Keratinocyte (primary cell): ENCODE results near the gene KLK6.

Experiments used
- EZH2 ChIP-seq: IDR thresholded peaks from one replicate; pipeline ENCODE4 v1.6.1; 2012; ENCODE audit warnings: inconsistent platforms, mild to moderate bottlenecking, low read length, moderate library complexity
- TF ChIP-seq, protein P1 (sequence below), 3 experiments: IDR thresholded peaks in 1 of 3; conservative IDR thresholded peaks in 1 of 3; optimal IDR thresholded peaks in 1 of 3; 2 replicates in 2 of 3; 3 replicates in 1 of 3; pipeline versions ENCODE3 to v1.5.1; 2011; ENCODE audit warnings: low read length in 3 of 3, mild to moderate bottlenecking in 3 of 3, moderate library complexity in 2 of 3, control low read depth in 1 of 3, inconsistent platforms in 1 of 3; ENCODE audit not compliant: insufficient read depth in 2 of 3; ENCODE audit errors: extremely low read depth in 1 of 3

DNA sequence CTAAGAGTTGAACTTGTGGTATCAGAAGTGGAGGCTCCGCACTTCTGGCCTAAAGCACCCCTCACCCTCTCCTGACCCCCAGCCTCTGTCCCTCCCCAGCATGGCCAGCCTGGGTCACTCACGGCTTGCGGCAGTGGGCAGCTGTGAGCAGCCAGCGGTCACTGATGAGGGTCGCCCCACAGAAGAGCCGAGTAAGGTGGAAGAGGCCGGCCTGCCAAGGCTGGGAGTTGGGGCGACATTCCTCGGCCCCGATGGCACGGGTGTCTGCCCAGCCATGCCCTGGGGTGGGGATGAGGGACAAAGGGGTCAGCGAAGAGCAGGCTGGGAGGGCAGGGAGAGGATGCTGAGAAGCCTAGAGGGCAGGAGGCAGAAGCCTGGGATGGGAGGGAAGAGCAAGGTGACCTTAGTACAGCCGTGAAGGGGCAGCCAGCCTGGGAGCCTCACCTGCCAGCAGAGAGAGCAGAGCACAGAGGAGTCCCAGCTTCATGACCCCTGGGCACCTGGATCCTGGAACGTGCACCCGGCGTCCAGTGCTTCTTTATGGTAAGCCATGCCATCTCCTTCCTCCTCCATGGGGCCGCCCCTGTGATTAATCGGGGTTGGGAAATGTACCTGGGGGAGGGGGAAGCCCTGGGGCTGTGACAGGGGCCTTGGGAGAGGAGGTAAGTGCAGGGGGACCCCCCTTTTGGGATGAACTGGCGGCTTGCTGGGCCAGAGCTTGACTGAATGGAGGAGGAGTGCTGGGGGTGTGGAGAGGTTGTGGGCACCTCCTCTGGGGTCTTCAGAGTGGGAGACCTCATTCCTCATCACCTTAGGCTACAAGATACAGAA, 39.9 kb upstream of the KLK6 start:
- TF ChIP-seq, protein P1, sequence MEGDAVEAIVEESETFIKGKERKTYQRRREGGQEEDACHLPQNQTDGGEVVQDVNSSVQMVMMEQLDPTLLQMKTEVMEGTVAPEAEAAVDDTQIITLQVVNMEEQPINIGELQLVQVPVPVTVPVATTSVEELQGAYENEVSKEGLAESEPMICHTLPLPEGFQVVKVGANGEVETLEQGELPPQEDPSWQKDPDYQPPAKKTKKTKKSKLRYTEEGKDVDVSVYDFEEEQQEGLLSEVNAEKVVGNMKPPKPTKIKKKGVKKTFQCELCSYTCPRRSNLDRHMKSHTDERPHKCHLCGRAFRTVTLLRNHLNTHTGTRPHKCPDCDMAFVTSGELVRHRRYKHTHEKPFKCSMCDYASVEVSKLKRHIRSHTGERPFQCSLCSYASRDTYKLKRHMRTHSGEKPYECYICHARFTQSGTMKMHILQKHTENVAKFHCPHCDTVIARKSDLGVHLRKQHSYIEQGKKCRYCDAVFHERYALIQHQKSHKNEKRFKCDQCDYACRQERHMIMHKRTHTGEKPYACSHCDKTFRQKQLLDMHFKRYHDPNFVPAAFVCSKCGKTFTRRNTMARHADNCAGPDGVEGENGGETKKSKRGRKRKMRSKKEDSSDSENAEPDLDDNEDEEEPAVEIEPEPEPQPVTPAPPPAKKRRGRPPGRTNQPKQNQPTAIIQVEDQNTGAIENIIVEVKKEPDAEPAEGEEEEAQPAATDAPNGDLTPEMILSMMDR (optimal IDR thresholded peaks at IDR 0.05 in 1 of 3, IDR thresholded peaks at IDR 0.05 in 1 of 3, conservative IDR thresholded peaks at IDR 0.05 in 1 of 3; ENCODE audit: extremely low read depth in 1 of 3, insufficient read depth in 2 of 3, low read length in 3 of 3), result no peak
- TF ChIP-seq EZH2, result no peak
